ENCODE data around the gene RNF148.

DNA sequence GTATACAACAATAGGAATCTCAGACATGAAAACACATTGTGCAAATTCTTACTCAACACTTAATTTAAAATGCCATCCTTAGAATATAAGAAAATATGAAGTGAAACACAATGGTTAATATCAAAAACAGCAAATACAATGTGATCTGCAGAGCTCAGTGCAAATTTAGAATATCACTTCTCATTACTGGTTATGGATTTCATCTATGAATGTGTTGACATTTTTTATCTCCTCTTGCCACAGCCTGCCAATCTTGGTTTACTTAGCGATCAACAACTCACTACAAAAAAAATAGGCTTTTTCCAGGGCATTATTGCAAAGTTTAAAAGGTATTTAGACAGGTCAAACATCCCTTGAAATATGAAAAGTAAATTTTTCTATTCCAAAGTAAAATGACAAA is 25.0 kb upstream of the RNF148 start:
- TF ChIP-seq, protein P1, sequence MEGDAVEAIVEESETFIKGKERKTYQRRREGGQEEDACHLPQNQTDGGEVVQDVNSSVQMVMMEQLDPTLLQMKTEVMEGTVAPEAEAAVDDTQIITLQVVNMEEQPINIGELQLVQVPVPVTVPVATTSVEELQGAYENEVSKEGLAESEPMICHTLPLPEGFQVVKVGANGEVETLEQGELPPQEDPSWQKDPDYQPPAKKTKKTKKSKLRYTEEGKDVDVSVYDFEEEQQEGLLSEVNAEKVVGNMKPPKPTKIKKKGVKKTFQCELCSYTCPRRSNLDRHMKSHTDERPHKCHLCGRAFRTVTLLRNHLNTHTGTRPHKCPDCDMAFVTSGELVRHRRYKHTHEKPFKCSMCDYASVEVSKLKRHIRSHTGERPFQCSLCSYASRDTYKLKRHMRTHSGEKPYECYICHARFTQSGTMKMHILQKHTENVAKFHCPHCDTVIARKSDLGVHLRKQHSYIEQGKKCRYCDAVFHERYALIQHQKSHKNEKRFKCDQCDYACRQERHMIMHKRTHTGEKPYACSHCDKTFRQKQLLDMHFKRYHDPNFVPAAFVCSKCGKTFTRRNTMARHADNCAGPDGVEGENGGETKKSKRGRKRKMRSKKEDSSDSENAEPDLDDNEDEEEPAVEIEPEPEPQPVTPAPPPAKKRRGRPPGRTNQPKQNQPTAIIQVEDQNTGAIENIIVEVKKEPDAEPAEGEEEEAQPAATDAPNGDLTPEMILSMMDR (IDR thresholded peaks at IDR 0.05; ENCODE audit: low read depth, low read length): no peak
- no peak for TF ChIP-seq POLR2A (IDR thresholded peaks at IDR 0.05; ENCODE audit: extremely low read depth, insufficient read length)
- TF ChIP-seq, protein P2, sequence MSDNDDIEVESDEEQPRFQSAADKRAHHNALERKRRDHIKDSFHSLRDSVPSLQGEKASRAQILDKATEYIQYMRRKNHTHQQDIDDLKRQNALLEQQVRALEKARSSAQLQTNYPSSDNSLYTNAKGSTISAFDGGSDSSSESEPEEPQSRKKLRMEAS (IDR thresholded peaks at IDR 0.05; ENCODE audit: low read depth, low read length): no peak
- TF ChIP-seq MYC (IDR thresholded peaks at IDR 0.05; ENCODE audit: low read depth, low read length): no peak
